ENCODE measurements around the gene ADAMTS14. TPM values are rescaled to one million over a fixed set of nuclear protein-coding genes. Genes with fewer than 3 reads are reported as not detected.

Gene ADAMTS14
- total RNA-seq, 1 experiment from 2014 or later, result 1.6 TPM

DNA sequence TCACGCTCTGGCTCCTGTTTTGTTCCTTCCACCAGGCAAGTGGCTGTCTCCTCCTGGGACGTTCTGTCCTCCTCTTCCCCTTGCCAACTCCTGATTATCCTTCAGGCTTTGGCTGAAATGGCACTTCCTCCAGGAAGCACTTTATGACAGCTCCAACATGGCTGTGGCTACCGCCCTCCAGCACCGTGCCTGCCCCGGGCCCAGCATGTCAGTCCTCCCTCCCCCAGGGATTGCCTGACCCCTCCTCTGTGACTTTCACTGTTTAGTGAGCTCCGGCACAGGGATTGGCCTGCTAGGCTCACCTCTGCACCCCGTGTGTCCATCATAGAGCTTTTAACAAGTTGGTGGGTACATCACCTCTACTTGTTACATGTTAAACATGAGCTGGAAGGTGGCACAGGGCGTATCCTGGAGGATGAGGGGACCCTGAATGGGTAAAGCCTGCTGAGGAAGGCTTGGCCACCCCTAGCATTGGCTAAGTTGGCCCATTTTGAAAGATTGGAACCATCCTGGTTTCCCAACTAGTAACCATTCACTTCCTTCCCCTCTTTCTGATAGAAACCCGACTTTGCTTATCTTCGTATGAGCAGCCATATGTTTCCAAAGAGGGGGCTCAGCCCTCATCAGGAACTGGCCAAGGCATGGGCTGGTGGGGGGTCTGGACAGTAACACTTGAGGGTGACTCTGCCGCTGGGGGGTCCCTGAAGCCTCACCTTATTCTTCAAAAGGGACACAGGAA lies 10.5 kb upstream of the ADAMTS14 start:
- H2AFZ ChIP-seq (ENCODE audit: low read length), result no peak overlapping the region
- H2BK120ac ChIP-seq (ENCODE audit: low read depth, low read length, poor library complexity, severe bottlenecking), result no peak overlapping the region
- no peak overlapping the region for H3K27ac ChIP-seq (ENCODE audit: insufficient read length, low read depth, low read length)
- Mint-ChIP-seq H3K9me3 (peaks cover 10 to 12% of the 10 kb centered on the region in 2 experiments; a peak in 3 of 5 replicates), H3K4me3 (no peak overlapping the region), H3K36me3 (ENCODE audit: insufficient read depth in 1 of 3, low read depth in 3 of 3) (peaks cover 0 to 9% (median 0%) of the 10 kb centered on the region in 3 experiments; a peak in 2 of 7 replicates), H3K4me1 (peaks cover 13 to 19% of the 10 kb centered on the region in 2 experiments; a peak in 3 of 4 replicates), H3K27ac (peak overlapping the region in 1 of 3 experiments; percentile 53; a peak in 1 of 7 replicates), H3K27me3 (ENCODE audit: low read depth) (no peaks in the 10 kb centered on the region)
- WGBS (ENCODE audit: extremely low coverage, insufficient read length, low lambda C conversion rate), result no CpG with 5 or more reads among the region's 11 CpGs
- TF ChIP-seq, protein P1, sequence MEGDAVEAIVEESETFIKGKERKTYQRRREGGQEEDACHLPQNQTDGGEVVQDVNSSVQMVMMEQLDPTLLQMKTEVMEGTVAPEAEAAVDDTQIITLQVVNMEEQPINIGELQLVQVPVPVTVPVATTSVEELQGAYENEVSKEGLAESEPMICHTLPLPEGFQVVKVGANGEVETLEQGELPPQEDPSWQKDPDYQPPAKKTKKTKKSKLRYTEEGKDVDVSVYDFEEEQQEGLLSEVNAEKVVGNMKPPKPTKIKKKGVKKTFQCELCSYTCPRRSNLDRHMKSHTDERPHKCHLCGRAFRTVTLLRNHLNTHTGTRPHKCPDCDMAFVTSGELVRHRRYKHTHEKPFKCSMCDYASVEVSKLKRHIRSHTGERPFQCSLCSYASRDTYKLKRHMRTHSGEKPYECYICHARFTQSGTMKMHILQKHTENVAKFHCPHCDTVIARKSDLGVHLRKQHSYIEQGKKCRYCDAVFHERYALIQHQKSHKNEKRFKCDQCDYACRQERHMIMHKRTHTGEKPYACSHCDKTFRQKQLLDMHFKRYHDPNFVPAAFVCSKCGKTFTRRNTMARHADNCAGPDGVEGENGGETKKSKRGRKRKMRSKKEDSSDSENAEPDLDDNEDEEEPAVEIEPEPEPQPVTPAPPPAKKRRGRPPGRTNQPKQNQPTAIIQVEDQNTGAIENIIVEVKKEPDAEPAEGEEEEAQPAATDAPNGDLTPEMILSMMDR (conservative IDR thresholded peaks at IDR 0.05), result no peak
- no peak overlapping the region for H3K18ac ChIP-seq (ENCODE audit: insufficient read length, low read depth, low read length)
- H3K27me3 ChIP-seq (ENCODE audit: insufficient read depth, low read length), result peaks cover 1% of the 10 kb centered on the region; the same call in 1 of the 2 replicates
- no peaks in the 10 kb centered on the region; the same call in 1 of the 2 replicates for H3K4me1 ChIP-seq (ENCODE audit: insufficient read depth, low read length)
- no peak overlapping the region for H2BK5ac ChIP-seq (ENCODE audit: insufficient read length, low read length)
- H4K5ac ChIP-seq (ENCODE audit: insufficient read length, low read depth, low read length), result no peak overlapping the region
- H2BK12ac ChIP-seq (ENCODE audit: insufficient read length, low read depth, low read length), result no peak overlapping the region
- no peak for DNase-seq
- H4K20me1 ChIP-seq (ENCODE audit: control insufficient read depth, insufficient read depth, insufficient read length), result no peaks in the 10 kb centered on the region
- H3K79me2 ChIP-seq (ENCODE audit: insufficient read depth, low read length), result no peaks in the 10 kb centered on the region
- H4K8ac ChIP-seq (replicated peaks; ENCODE audit: insufficient read length, low read depth, low read length), result no peak overlapping the region
- no peak overlapping the region for H3K4ac ChIP-seq (ENCODE audit: low read depth, low read length)
- H3K23me2 ChIP-seq (ENCODE audit: insufficient read length, low read depth, low read length, poor library complexity, severe bottlenecking), result no peaks in the 10 kb centered on the region
- H3K56ac ChIP-seq (ENCODE audit: insufficient read length, low read depth, low read length), result no peak overlapping the region
- no peak overlapping the region for H4K91ac ChIP-seq (ENCODE audit: insufficient read length, low read depth, low read length)
- no peak overlapping the region for H3T11ph ChIP-seq (ENCODE audit: low read length)
- no peak overlapping the region for H2BK15ac ChIP-seq (ENCODE audit: low read depth, low read length)
- H3K23ac ChIP-seq (ENCODE audit: insufficient read length, low read depth, low read length), result no peak overlapping the region
- no peak overlapping the region for H2AK5ac ChIP-seq (ENCODE audit: insufficient read length, low read length)
- no peak overlapping the region for H2BK20ac ChIP-seq (ENCODE audit: low read depth, low read length, poor library complexity, severe bottlenecking)
- no peak overlapping the region for H3K14ac ChIP-seq (ENCODE audit: insufficient read depth, low read length)
- H3K9ac ChIP-seq (ENCODE audit: extremely low read depth, insufficient read length, low read length), result no peak overlapping the region
- no peak overlapping the region for H3K4me2 ChIP-seq (ENCODE audit: insufficient read depth, insufficient read length, low read length)
- H3K9me3 ChIP-seq (ENCODE audit: control insufficient read depth, low read depth, low read length), result peaks cover 5% of the 10 kb centered on the region
- no peaks in the 10 kb centered on the region for H3K79me1 ChIP-seq (ENCODE audit: insufficient read depth, low read depth, low read length, poor library complexity, severe bottlenecking)
